K562 (cell line): ENCODE measurements around the gene HSPB6. TPM values are rescaled to one million over a fixed set of nuclear protein-coding genes. Genes with fewer than 3 reads are reported as not detected.

Experiments
- ARID2 ChIP-seq: fragments of 450-650 bp; IDR thresholded peaks from 2 replicates; pipeline ENCODE4 v1.6.1; 2017; ENCODE audit warnings: antibody characterized with exemption, mild to moderate bottlenecking
- FOS ChIP-seq: IDR thresholded peaks from 3 replicates; pipeline ENCODE4 v1.6.1; 2011; ENCODE audit not compliant: insufficient read length; ENCODE audit errors: extremely low read depth
- GTF2F1 ChIP-seq: IDR thresholded peaks from 2 replicates; pipeline ENCODE4 v1.6.1; 2011; ENCODE audit warnings: low read depth, low read length, improper control_type of control experiment
- KLF10 ChIP-seq: fragments of 250-450 bp; sonication (Bioruptor Pico); IDR thresholded peaks from 2 replicates; pipeline ENCODE4 v1.6.1; 2021; ENCODE audit warnings: matching md5 sums
- LCOR ChIP-seq: sonication (generic); formaldehyde crosslinking; IDR thresholded peaks from 2 replicates; pipeline ENCODE4 v1.8.0; 2022; ENCODE audit warnings: mild to moderate bottlenecking, missing genetic modification reagents
- NRF1 ChIP-seq, 2 experiments: fragments of 450-650 bp; IDR thresholded peaks in 1 of 2; conservative IDR thresholded peaks in 1 of 2; 2 replicates each; pipeline ENCODE4 v1.6.1; 2014; ENCODE audit warnings: mild to moderate bottlenecking in 2 of 2
- RBM34 ChIP-seq: fragments of 200-400 bp; formaldehyde crosslinking; IDR thresholded peaks from 2 replicates; pipeline ENCODE4 v1.6.1; 2018; ENCODE audit warnings: low read length, borderline replicate concordance; ENCODE audit not compliant: insufficient read depth
- SETDB1 ChIP-seq: IDR thresholded peaks from one replicate; pipeline ENCODE4 v1.6.1; 2012; ENCODE audit warnings: low read length, control low read depth, inconsistent platforms
- SNIP1 ChIP-seq: fragments of 450-650 bp; IDR thresholded peaks from 2 replicates; pipeline ENCODE4 v1.7.1; 2017; ENCODE audit warnings: low read depth, mild to moderate bottlenecking
- STAT5A ChIP-seq: IDR thresholded peaks from 2 replicates; pipeline ENCODE4 v1.6.1; 2012; ENCODE audit warnings: low read length, inconsistent platforms, borderline replicate concordance
- TBP ChIP-seq: optimal IDR thresholded peaks from 2 replicates; pipeline ENCODE3; 2011; ENCODE audit warnings: low read depth, low read length, improper control_type of control experiment
- ZNF165 ChIP-seq: fragments of 250-450 bp; sonication (Bioruptor Pico); IDR thresholded peaks from 2 replicates; pipeline ENCODE4 v1.4.0; 2020; ENCODE audit warnings: borderline replicate concordance
- ZNF644 ChIP-seq: fragments of 200-800 bp; sonication (Bioruptor generic); IDR thresholded peaks from 2 replicates; pipeline ENCODE4 v1.6.1; 2016; ENCODE audit warnings: low read depth, missing genetic modification characterization, missing compliant biosample characterization
- ZSCAN32 ChIP-seq: fragments of 450-650 bp; formaldehyde crosslinking; IDR thresholded peaks from 2 replicates; pipeline ENCODE4 v1.4.0; 2020; ENCODE audit warnings: mild to moderate bottlenecking, moderate library complexity
- polyA plus RNA-seq, 8 experiments: library from polyadenylated mRNA; depleted of rRNA in 4 of 8; stranded (reverse) in 5 of 8; unstranded in 3 of 8; fragments of >200 nt; fragmentation: Nextera tagmentation in 2 of 8; fragmentation: Illumina TruSeq in 1 of 8; extraction: Ambion mirVana in 2 of 8; extraction: Trizol in 1 of 8; gene quantifications; 2 replicates each; pipeline versions ENCODE4 v1.2.1 to v1.2.3, GENCODE V29; 2011 to 2014; ENCODE audit warnings: inconsistent platforms in 1 of 8, missing spikeins in 1 of 8
- total RNA-seq, 7 experiments: library from RNA; depleted of rRNA in 6 of 7; stranded (reverse); fragments of >200 nt in 6 of 7; fragmentation: Illumina TruSeq in 2 of 7; extraction: Trizol in 2 of 7; gene quantifications; 2 replicates each; pipeline versions ENCODE4 v1.2.1 to v1.2.3, GENCODE V29; 2011 to 2021; ENCODE audit warnings: low replicate concordance in 1 of 7
- TF ChIP-seq, protein P1 (sequence below): fragments of 250-450 bp; sonication (Bioruptor Pico); IDR thresholded peaks from 2 replicates; pipeline ENCODE4 v1.5.0; 2021; ENCODE audit warnings: mild to moderate bottlenecking, moderate library complexity
- TF ChIP-seq, protein P2 (sequence below): sonication (generic); formaldehyde crosslinking; IDR thresholded peaks from 2 replicates; pipeline ENCODE4 v1.8.0; 2022; ENCODE audit warnings: mild to moderate bottlenecking, missing genetic modification reagents, borderline replicate concordance
- TF ChIP-seq, protein P3 (sequence below): fragments of 450-650 bp; IDR thresholded peaks from 2 replicates; pipeline ENCODE4 v1.7.0; 2016; ENCODE audit warnings: borderline replicate concordance
- TF ChIP-seq, protein P4 (sequence below): sonication (generic); formaldehyde crosslinking; IDR thresholded peaks from 2 replicates; pipeline ENCODE4 v1.8.0; 2022; ENCODE audit warnings: missing genetic modification reagents, mild to moderate bottlenecking, borderline replicate concordance

HSPB6 gene
- total and polyA plus RNA-seq, 9 of the 15 experiments (the other 6 are each of a cell fraction or from before 2014, with no cell fraction given): 0.55 TPM; not detected in 8

DNA sequence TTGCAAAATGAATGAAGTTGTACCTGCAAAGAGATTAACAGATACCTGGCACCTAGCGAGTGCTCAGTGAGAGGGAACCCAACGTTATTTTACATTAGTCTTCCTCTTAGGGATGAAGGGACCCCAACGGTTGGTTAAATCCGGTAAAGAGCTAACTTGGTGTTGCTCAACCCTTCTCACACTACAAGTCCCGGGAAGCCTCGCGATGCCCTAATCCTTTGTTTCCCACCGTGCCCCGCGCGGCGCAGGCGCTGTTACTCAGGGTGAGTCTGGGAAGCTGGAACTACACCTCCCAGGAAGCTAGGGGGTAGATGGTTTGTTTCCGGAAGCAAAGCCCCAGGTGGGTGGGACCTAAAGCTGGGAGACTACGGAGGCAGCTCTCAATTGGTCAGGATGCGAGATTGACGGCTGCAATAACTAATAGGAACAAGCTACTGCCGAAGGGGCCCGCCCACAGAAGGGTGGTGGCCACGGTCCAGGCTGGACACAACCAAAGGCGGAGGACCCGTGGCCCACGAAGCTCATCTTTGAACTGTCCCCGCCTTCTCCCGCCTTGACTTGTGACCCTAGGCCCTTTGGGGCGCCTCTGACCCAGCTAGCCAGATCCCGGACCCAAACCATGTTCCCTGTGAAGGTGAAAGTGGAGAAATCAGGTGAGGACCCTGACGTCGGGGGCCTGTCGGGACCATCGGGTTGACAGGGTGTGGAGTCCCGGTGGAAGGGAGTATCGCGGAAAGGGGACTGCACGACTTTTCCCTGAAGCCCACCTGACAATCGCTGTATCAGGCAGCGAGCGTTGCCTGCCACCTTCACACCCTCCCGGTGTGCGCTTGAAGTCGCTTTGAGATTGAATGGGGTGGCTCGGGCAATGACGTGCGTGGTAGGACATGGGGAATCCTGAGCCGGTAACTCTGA, 8.5 kb downstream of the HSPB6 start, which contains the start of gene LIN37 (continued):
- TF ChIP-seq, protein P1, sequence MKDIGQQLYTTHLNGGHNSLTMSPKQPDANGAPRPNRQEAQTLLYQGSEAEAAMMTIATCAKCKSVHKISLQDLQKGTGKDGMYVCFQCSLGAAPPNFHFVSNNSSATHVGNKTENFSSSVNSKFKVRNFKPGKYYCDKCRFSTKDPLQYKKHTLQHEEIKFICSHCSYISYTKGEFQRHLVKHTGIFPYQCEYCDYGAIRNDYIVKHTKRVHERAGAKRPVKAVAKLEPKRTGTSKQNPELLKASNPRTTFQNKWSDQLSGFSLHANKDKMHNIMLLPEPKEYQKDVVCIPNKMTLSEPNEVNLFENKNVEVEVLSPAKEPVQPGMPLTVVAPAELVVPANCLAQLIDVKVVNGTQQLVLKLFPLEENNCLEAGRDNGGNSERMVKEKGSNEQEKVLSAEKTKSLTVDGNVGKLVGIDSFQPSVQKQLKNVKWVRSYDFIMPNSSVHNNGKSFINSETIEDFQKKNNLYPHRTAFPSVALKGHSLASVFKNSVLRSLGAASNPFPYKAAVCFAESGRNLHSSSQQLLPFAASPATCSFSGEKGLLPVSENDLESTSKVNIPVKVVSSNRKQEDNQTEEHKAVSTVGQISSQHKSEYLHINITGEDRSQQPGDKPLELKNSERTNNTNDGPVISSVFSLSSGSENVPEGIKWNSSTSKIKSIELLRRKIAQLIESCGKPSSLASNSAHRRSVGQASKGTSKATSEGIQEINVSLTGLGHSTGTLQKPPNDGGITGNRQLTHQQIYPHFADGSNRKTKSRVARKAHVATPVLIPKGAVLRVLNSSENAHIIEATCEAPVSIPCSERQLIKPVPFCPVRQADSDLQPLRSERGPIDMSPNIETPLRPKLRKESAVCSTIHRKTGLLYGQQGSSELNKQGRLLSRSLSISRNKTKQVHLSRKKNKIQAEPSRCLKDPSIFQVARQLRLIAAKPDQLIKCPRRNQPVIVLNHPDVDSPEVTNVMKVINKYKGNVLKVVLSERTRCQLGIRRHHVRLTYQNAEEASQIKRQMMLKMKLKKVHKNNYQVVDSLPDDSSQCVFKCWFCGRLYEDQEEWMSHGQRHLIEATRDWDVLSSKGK (CRISPR knock-in tag): no peak
- TF ChIP-seq NRF1 (conservative IDR thresholded peaks at IDR 0.05 in 1 of 2, IDR thresholded peaks at IDR 0.05 in 1 of 2) (peak; percentile 96 to 97), LCOR (CRISPR knock-in tag) (no peak), ZNF165 (CRISPR knock-in tag) (no peak), KLF10 (CRISPR knock-in tag) (no peak), SNIP1 (no peak), TBP (peak; percentile 62), RBM34 (no peak), ZNF644 (tag) (no peak; the same call in 1 of the 2 replicates), SETDB1 (no peak), GTF2F1 (no peak), ARID2 (no peak), STAT5A (no peak), ZSCAN32 (no peak), FOS (peak; percentile 96)
- TF ChIP-seq, protein P2, sequence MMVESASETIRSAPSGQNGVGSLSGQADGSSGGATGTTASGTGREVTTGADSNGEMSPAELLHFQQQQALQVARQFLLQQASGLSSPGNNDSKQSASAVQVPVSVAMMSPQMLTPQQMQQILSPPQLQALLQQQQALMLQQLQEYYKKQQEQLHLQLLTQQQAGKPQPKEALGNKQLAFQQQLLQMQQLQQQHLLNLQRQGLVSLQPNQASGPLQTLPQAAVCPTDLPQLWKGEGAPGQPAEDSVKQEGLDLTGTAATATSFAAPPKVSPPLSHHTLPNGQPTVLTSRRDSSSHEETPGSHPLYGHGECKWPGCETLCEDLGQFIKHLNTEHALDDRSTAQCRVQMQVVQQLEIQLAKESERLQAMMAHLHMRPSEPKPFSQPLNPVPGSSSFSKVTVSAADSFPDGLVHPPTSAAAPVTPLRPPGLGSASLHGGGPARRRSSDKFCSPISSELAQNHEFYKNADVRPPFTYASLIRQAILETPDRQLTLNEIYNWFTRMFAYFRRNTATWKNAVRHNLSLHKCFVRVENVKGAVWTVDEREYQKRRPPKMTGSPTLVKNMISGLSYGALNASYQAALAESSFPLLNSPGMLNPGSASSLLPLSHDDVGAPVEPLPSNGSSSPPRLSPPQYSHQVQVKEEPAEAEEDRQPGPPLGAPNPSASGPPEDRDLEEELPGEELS (CRISPR knock-in tag): no peak
- TF ChIP-seq, protein P3, sequence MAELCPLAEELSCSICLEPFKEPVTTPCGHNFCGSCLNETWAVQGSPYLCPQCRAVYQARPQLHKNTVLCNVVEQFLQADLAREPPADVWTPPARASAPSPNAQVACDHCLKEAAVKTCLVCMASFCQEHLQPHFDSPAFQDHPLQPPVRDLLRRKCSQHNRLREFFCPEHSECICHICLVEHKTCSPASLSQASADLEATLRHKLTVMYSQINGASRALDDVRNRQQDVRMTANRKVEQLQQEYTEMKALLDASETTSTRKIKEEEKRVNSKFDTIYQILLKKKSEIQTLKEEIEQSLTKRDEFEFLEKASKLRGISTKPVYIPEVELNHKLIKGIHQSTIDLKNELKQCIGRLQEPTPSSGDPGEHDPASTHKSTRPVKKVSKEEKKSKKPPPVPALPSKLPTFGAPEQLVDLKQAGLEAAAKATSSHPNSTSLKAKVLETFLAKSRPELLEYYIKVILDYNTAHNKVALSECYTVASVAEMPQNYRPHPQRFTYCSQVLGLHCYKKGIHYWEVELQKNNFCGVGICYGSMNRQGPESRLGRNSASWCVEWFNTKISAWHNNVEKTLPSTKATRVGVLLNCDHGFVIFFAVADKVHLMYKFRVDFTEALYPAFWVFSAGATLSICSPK: 0 out of 2 replicates have a peak, but pooled peaks have one; percentile 38
- TF ChIP-seq, protein P4, sequence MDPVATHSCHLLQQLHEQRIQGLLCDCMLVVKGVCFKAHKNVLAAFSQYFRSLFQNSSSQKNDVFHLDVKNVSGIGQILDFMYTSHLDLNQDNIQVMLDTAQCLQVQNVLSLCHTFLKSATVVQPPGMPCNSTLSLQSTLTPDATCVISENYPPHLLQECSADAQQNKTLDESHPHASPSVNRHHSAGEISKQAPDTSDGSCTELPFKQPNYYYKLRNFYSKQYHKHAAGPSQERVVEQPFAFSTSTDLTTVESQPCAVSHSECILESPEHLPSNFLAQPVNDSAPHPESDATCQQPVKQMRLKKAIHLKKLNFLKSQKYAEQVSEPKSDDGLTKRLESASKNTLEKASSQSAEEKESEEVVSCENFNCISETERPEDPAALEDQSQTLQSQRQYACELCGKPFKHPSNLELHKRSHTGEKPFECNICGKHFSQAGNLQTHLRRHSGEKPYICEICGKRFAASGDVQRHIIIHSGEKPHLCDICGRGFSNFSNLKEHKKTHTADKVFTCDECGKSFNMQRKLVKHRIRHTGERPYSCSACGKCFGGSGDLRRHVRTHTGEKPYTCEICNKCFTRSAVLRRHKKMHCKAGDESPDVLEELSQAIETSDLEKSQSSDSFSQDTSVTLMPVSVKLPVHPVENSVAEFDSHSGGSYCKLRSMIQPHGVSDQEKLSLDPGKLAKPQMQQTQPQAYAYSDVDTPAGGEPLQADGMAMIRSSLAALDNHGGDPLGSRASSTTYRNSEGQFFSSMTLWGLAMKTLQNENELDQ (CRISPR knock-in tag): no peak
